Astrocyte of the hippocampus (primary cell): ENCODE data around the gene FBXW9.
"Not testable (repeated sequence)": the region's sequence is repeated elsewhere in the genome, so short reads cannot be mapped to it uniquely, and the experiment has no call there.

ENCODE experiments used
- DNase-seq: peaks from one replicate; pipeline ENCODE4 v3.0.0; 2011; ENCODE audit warnings: low read depth, low spot score

The FBXW9 gene

GRCh38 chr19:12681074-12681987 lies 15.1 kb downstream of the FBXW9 start, which contains the start of gene DHPS:
DHPS (minus strand) TSS chr19:12681880; CDS start chr19:12681766, 114 bp downstream.
- peak; percentile 97 for DNase-seq

- no peak for DNase-seq
These were observed 16.4 kb downstream of the FBXW9 start for GRCh38 chr19:12680034-12680433.

DNA sequence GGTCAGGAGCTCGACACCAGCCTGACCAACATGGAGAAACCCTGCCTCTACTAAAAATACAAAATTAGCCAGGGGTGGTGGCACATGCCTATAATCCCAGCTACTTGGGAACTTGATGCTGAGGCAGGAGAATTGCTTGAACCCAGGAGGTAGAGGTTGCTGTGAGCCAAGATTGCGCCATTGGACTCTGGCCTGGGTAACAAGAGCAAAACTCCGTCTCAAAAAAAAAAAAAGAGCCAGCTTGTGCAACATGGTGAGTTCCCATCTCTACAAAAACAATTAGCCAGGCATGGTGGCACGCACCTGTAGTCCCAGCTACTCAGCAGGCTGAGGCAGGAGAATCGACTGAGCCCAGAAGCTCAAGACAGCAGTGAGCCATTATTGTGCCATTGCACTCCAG lies 18.4 kb downstream of the FBXW9 start:
- DNase-seq, result not testable (repeated sequence)

DNA sequence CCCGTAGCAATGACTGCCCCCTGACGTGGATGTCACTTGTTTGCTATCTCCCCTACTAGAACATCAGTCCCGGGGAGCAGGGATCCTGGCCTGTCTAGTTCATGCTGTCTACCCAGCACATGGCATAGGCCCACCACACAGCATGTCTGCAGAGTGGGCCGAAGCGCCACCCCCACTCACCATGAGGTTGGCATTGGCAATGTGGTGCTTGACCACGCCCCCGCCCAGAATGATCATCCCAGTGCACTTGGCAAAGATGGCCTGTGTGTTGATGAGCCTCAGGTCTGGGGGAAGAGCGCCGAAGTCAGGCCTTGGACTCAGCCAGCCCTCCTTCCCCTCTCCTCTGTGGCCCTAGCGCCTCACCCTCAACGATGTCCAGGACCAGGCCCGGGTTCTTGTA lies 19.5 kb downstream of the FBXW9 start:
- DNase-seq, result no peak

DNA sequence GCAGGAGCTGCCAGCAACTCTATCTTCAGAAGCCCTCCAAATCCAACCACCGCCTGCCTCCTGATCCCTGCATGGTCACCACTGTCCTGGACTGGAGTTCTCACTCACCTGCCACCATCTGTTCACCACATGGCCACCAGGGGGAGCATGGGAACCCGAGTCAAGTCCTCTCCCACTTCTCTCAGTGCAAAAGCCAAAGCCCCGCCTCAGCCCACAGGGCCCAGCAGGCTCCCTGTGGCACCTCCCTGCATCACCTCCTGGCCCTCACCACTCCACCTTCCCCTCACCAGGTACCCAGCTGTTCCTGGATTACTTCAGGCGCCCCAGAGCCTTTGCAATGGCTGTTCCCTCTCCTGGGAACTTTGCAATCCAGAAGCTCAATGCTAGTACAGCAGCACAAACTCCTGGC lies 20.0 kb downstream of the FBXW9 start:
- DNase-seq, result peak; percentile 86

DNA sequence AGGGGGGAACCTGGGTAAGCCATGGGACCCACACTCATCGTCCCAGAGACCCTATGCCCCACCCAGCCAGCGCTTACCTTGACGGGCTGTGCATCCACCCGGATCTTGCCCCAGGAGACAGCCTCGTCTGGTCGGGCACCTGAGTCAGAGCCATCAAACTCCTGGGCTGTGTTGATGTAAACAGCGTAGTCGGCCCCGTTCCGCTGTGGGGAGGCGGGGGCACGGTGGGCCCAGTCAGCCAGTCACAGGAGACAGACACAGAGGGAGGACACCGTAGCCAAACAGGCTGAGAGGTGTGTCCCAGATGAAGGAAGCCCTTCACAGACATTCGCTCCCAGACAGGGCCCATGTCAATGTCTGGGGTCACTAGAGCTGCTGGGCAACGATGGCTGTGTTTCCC lies 20.5 kb downstream of the FBXW9 start:
- no peak for DNase-seq

- no peak for DNase-seq
These were observed 21.0 kb downstream of the FBXW9 start for GRCh38 chr19:12675399-12675798.

DNA sequence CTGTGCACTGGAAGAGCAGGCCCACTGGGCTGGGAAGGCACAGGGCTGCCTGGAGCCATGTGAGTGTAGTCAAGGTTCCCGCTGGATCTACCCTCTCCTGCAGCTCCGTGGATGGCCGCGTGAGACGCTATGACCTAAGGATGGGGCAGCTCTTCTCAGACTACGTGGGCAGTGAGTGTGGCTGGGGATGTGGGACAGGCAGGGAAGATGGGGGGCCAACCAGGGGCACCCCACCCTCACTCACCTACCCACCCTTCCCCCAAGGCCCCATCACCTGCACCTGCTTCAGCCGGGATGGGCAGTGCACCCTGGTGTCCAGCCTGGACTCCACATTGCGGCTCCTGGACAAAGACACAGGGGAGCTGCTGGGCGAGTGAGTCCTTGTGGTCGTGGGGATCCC lies 23.7 kb downstream of the FBXW9 start:
- no peak for DNase-seq

DNA sequence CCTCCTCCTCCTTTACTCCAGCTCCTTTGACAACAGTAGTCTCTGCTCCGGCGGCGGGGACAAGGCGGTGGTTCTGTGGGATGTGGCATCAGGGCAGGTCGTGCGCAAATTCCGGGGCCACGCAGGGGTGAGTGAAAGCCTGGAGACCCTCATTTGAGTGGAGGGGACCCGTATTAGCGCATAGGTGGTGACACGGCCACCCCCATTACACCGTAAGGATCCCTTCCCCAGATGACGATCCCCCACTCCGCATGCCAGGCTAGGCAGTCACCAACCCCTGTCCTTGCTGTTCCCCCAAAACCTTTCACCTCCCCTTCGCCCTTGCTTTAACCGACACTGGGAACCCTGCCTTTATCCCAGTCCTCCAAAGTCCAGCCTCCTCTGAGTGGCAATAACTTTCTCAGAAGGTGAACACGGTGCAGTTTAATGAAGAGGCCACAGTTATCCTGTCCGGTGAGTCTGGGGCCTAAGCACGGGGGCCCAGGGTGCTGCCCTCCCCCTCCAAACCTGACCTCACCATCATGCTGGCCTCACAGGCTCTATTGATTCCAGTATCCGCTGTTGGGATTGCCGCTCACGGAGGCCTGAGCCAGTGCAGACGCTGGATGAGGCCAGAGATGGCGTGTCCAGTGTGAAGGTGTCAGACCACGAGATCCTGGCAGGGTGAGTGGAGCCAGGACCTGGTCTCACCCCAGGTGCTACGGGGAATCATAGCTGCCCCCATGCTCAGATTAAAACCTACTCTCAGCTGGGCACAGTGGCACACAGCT lies 26.1 kb downstream of the FBXW9 start:
- no peak for DNase-seq

DNA sequence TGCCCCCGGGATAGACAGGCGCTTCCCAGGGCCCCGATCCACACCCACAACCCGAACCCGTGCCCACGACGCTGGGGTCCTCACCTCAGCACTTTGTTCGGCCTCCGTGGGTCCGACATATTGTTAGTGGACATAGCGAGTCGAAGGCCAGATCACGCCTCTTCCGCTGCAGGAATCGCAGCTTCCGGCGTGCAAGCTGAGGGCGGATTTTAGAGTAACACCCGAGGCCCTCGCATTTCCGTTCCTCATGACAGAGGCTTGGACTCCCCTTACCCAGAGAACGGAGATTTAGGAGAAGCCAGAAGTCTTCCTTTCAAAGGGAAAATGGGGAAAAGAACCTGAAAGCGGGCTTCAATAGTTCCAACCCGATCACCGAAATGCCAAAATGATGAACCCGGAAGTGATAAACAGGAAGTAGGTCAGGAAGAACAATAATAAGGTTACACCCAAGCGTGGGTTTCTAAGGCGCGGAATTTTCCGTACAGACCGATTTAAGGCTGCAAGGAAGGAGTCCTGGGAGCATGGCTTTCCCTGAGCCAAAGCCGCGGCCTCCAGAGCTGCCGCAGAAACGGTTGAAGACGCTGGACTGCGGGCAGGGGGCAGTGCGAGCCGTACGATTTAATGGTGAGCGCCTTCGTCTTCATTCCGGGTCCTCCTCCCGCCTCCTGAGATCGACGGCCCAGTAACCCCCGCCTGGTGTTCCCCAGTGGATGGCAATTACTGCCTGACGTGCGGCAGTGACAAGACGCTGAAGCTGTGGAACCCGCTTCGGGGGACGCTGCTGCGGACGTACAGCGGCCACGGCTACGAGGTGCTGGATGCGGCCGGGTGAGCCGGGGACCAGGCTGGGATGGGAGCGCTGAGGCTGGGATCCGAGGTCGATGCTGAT lies 26.9 kb downstream of the FBXW9 start:
- peak; percentile 90 for DNase-seq

- DNase-seq, result peak; percentile 59
These were observed 27.5 kb downstream of the FBXW9 start for GRCh38 chr19:12668932-12669269.

- DNase-seq, result no peak
These were observed 28.1 kb downstream of the FBXW9 start for GRCh38 chr19:12668346-12668745.

- no peak for DNase-seq
These were observed 28.6 kb downstream of the FBXW9 start for GRCh38 chr19:12667731-12668302.

DNA sequence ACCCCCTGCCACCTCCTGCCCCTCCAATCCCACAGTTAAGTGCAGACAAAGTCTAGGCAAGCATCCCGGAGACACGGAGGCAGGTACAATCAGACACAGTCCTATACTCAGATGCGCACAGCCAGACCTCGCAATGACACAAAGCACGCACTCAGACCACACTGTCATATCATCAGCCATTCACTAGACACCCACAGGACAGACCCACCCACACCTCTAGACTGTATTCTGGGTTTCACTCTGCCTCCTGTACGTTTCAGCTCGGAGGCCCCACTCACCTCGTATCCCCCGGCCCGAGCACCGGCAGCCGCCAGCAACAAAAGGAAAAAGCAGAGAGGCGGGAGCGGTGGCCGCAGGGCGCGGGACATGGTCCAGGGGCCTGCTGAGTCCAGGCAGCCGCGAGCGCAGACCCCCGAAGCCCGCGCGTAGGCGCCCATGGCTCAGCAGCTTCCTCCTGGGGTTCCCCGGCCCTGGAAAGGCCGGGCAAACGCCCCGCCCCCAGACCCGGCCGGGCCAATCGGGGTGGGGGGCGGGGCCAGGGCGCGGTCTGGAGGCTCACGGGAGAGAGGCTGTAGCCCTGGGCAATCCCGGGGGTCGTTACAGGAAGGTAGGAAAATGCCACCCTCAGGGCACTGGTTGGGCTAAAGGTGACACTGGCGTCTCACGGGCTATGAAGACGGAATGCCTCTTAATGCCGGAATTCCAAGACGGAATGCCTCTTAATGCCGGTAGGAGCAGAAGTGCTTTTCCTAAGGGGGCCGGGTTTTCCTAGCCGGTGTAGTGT lies 30.0 kb downstream of the FBXW9 start, which contains the start of the genes MAN2B1 and WDR83:
TSS of gene MAN2B1 (minus strand) at position 478 of the 784 bp plus-strand sequence. CDS start at position 437, 41 bp downstream.
TSS of gene WDR83 (plus strand) at position 543 of the 784 bp plus-strand sequence. CDS start 2,984 bp downstream, outside the sequence.
- peak; percentile 91 for DNase-seq

- DNase-seq, result no peak
These were observed 30.7 kb downstream of the FBXW9 start for GRCh38 chr19:12665671-12666264.

DNA sequence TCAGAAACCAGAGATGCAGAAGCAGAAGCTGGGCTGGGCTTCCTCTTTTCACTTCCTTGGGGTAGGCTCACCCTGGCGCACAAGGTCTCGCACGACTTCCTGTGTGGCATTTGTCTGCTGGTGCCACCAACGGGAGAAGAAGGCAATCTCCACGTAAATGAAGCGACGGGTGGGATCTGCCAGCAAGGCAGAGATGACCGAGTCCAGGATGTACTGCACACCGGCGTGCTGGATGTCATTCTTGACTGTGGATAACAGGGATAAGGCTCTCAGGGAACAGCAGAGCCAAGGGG lies 31.2 kb downstream of the FBXW9 start:
- no peak for DNase-seq

DNA sequence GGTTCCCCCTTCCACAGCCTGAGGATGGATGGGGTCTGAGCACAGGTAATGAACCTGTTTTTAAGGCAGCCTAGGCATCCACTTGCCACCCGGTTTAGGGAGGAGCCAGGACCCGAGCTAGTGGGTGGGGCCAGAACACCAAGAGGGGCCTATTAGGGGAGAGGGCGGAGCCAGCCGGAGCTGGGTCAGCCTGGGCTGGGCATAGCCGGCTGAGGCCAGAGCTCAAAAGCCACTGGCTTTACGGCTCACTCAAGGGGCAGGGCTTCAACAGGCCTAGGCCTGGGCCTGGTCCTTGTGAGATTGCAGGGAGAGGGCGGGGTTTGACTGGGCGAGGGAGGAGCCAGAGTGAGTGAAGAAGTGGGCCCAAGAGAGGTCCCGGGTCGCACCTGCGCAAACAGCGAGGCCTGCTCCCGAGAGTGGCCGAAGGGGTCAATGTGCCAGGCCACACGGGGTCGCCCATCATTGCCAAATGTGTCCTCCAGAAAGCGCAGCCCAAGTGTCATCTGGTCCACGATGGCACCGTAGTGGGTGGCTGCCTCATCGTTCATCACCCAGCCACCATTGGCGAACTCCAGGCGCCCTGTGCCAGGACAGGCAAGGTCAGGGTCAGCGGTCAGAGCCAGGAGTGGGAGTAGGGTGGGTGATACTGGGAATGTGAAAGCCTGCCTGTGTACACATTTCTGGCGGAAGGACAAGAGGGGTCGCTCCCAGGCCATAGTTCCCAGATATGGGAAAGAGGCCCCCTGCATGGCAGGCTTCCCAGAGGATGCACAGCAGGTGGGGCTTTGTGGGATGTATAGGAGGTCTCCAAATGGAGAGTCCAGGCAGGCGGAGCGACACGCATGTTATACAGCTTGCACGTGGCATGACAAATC lies 31.8 kb downstream of the FBXW9 start:
- no peak for DNase-seq

GRCh38 chr19:12660980-12661379 lies 35.5 kb downstream of the FBXW9 start:
- no peak for DNase-seq

DNA sequence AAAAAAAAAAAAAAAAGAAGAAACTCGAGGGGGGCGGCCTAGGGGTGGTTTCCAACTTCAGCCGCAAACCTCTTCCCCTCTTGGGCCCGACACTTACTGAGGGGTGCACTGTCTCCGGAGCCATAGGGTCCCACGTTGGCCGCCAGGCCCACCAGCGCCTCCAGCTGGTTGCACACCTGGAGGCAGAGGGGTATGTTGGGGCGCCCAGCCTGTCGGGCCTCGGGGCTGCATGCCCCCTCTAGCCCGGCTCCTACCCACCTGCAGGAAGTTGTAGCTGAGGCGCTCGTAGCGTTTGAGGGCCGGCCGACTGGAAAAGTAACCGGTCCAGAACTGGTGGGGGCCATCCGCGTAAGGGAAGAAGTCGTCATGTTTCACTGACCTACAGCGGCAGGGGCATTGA lies 38.5 kb downstream of the FBXW9 start:
- no peak for DNase-seq
